HepG2 (cell line): ENCODE results near the gene SS18L1. TPM values are rescaled to one million over a fixed set of nuclear protein-coding genes. Genes with fewer than 3 reads are reported as not detected.
A peak's percentile ranks its signal among the peaks of the same experiment; 100 is the strongest.

ENCODE experiments used
- BRD4 ChIP-seq: sonication (generic); formaldehyde crosslinking; IDR thresholded peaks from 2 replicates; pipeline ENCODE4 v1.4.0; 2020; ENCODE audit warnings: missing genetic modification reagents
- CC2D1A ChIP-seq: sonication (generic); formaldehyde crosslinking; IDR thresholded peaks from 2 replicates; pipeline ENCODE4 v1.8.1; 2023; ENCODE audit warnings: mild to moderate bottlenecking, missing genetic modification reagents
- CREB3 ChIP-seq: sonication (generic); formaldehyde crosslinking; IDR thresholded peaks from 2 replicates; pipeline ENCODE4 v1.5.0; 2020; ENCODE audit warnings: missing genetic modification reagents
- IKZF5 ChIP-seq: IDR thresholded peaks from 2 replicates; pipeline ENCODE4 v1.6.1; 2018; ENCODE audit warnings: missing genetic modification reagents, mild to moderate bottlenecking, missing compliant biosample characterization
- JUN ChIP-seq: sonication (generic); formaldehyde crosslinking; IDR thresholded peaks from 2 replicates; pipeline ENCODE4 v1.4.0; 2020; ENCODE audit warnings: mild to moderate bottlenecking, missing genetic modification reagents
- KAT8 ChIP-seq: IDR thresholded peaks from 2 replicates; pipeline ENCODE4 v1.6.1; 2016; ENCODE audit warnings: missing genetic modification reagents, missing compliant biosample characterization
- MZF1 ChIP-seq: sonication (generic); formaldehyde crosslinking; IDR thresholded peaks from 2 replicates; pipeline ENCODE4 v1.8.1; 2023; ENCODE audit warnings: mild to moderate bottlenecking, missing genetic modification reagents, borderline replicate concordance
- PAX8 ChIP-seq: sonication (generic); formaldehyde crosslinking; IDR thresholded peaks from 2 replicates; pipeline ENCODE4 v1.8.0; 2022; ENCODE audit warnings: mild to moderate bottlenecking, missing genetic modification reagents, borderline replicate concordance
- PHF8 ChIP-seq: sonication (generic); formaldehyde crosslinking; IDR thresholded peaks from 2 replicates; pipeline ENCODE4 v1.5.0; 2020; ENCODE audit warnings: missing genetic modification reagents
- RCOR2 ChIP-seq: IDR thresholded peaks from 2 replicates; pipeline ENCODE4 v1.6.1; 2016; ENCODE audit warnings: missing biosample characterization, missing genetic modification reagents
- REL ChIP-seq: sonication (generic); formaldehyde crosslinking; conservative IDR thresholded peaks from 2 replicates; pipeline ENCODE4 v1.8.0; 2022; ENCODE audit warnings: mild to moderate bottlenecking, missing genetic modification reagents, moderate library complexity
- REXO4 ChIP-seq: sonication (generic); formaldehyde crosslinking; IDR thresholded peaks from 2 replicates; pipeline ENCODE4 v1.8.0; 2022; ENCODE audit warnings: missing genetic modification reagents, mild to moderate bottlenecking, borderline replicate concordance
- SIX1 ChIP-seq: sonication (generic); formaldehyde crosslinking; IDR thresholded peaks from 2 replicates; pipeline ENCODE4 v1.4.0; 2020; ENCODE audit warnings: missing genetic modification reagents, borderline replicate concordance
- SUZ12 ChIP-seq: fragments of 150-350 bp; IDR thresholded peaks from 2 replicates; pipeline ENCODE4 v1.6.1; 2014; ENCODE audit warnings: low read depth, low read length
- WIZ ChIP-seq: sonication (generic); formaldehyde crosslinking; IDR thresholded peaks from 2 replicates; pipeline ENCODE4 v1.5.1; 2020; ENCODE audit warnings: mild to moderate bottlenecking, missing genetic modification reagents
- ZNF543 ChIP-seq: sonication (generic); formaldehyde crosslinking; IDR thresholded peaks from 2 replicates; pipeline ENCODE4 v1.4.0; 2020; ENCODE audit warnings: mild to moderate bottlenecking, missing genetic modification reagents
- ZNF639 ChIP-seq: conservative IDR thresholded peaks from 2 replicates; pipeline ENCODE4 v1.6.1; 2018; ENCODE audit warnings: missing genetic modification reagents
- ZNF646 ChIP-seq: sonication (generic); formaldehyde crosslinking; IDR thresholded peaks from 2 replicates; pipeline ENCODE4 v1.9.0; 2021; ENCODE audit warnings: mild to moderate bottlenecking, missing genetic modification reagents
- ZSCAN12 ChIP-seq: sonication (generic); formaldehyde crosslinking; IDR thresholded peaks from 2 replicates; pipeline ENCODE4 v1.9.0; 2021; ENCODE audit warnings: mild to moderate bottlenecking, missing genetic modification reagents
- polyA plus RNA-seq, 8 experiments: library from polyadenylated mRNA; depleted of rRNA in 3 of 8; stranded (reverse) in 7 of 8; unstranded in 1 of 8; fragments of >200 nt; fragmentation: Illumina TruSeq in 4 of 8; extraction: Trizol in 4 of 8; gene quantifications; 2 replicates each; pipeline versions ENCODE4 v1.2.1 to v1.2.3, GENCODE V29; 2011 to 2016; ENCODE audit warnings: low read depth in 4 of 8, missing spikeins in 1 of 8, mixed read lengths in 1 of 8; ENCODE audit not compliant: insufficient read depth in 1 of 8
- total RNA-seq, 5 experiments: library from RNA; depleted of rRNA; stranded (reverse); fragments of >200 nt; fragmentation: Illumina TruSeq; extraction: Trizol; gene quantifications; 2 replicates each; pipeline ENCODE4 v1.2.3, GENCODE V29; 2016; ENCODE audit warnings: low read depth in 1 of 5
- TF ChIP-seq, protein P1 (sequence below): IDR thresholded peaks from 2 replicates; pipeline ENCODE4 v1.6.1; 2016; ENCODE audit warnings: mild to moderate bottlenecking, missing biosample characterization, missing genetic modification reagents

Gene SS18L1
- total and polyA plus RNA-seq, 2 of the 13 experiments (the other 11 are each of a cell fraction or from before 2014, with no cell fraction given), result 17.8 to 27.6 TPM

GRCh38 chr20:62120990-62121775, 22.4 kb upstream of the SS18L1 start (continued):
- TF ChIP-seq CREB3 (CRISPR knock-in tag) (no peak), RCOR2 (CRISPR knock-in tag) (peak; percentile 65), REXO4 (no peak), ZSCAN12 (CRISPR knock-in tag) (no peak), SUZ12 (no peak), KAT8 (CRISPR knock-in tag) (peak; percentile 55), WIZ (no peak; the same call in 1 of the 2 replicates), PAX8 (CRISPR knock-in tag) (no peak), JUN (CRISPR knock-in tag) (no peak), ZNF646 (peak; percentile 52; the same call in 1 of the 2 replicates), IKZF5 (peak; percentile 26; the same call in 1 of the 2 replicates), ZNF639 (peak; percentile 51; the same call in 1 of the 2 replicates), MZF1 (CRISPR knock-in tag) (no peak), CC2D1A (CRISPR knock-in tag) (no peak), PHF8 (peak; percentile 78), REL (CRISPR knock-in tag) (no peak; the same call in 1 of the 2 replicates), BRD4 (CRISPR knock-in tag) (no peak), SIX1 (CRISPR knock-in tag) (no peak), ZNF543 (CRISPR knock-in tag) (no peak)
- TF ChIP-seq, protein P1, sequence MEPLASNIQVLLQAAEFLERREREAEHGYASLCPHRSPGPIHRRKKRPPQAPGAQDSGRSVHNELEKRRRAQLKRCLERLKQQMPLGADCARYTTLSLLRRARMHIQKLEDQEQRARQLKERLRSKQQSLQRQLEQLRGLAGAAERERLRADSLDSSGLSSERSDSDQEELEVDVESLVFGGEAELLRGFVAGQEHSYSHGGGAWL, result peak; percentile 81; the same call in 1 of the 2 replicates
